GM21529 (cell line): ENCODE measurements around the gene GRB2.
"Not testable (repeated sequence)": the region's sequence is repeated elsewhere in the genome, so short reads cannot be mapped to it uniquely, and the experiment has no call there.

Experiments used
- ATAC-seq: cut with Tn5 transposase; IDR thresholded peaks from one replicate; pipeline ENCODE4 v1.9.1; 2021; ENCODE audit not compliant: unreplicated experiment

GRB2 gene

GRCh38 chr17:75356260-75356937, 49.1 kb downstream of the GRB2 start:
- ATAC-seq: no peak

- ATAC-seq: no peak
These were observed 52.3 kb downstream of the GRB2 start for GRCh38 chr17:75353176-75353575.

GRCh38 chr17:75352079-75352569, 53.4 kb downstream of the GRB2 start:
- no peak for ATAC-seq

- ATAC-seq: no peak
These were observed 54.8 kb downstream of the GRB2 start for GRCh38 chr17:75350706-75351105.

GRCh38 chr17:75350029-75350428, 55.4 kb downstream of the GRB2 start:
- no peak for ATAC-seq

GRCh38 chr17:75349589-75349988, 55.9 kb downstream of the GRB2 start:
- ATAC-seq: no peak

GRCh38 chr17:75348386-75349012, 57.0 kb downstream of the GRB2 start:
- ATAC-seq: no peak

- ATAC-seq: no peak
These were observed 58.6 kb downstream of the GRB2 start for GRCh38 chr17:75346906-75347305.

GRCh38 chr17:75346368-75346767, 59.1 kb downstream of the GRB2 start:
- not testable (repeated sequence) for ATAC-seq

GRCh38 chr17:75345514-75346167, 59.8 kb downstream of the GRB2 start:
- ATAC-seq: peak; percentile 48

GRCh38 chr17:75344666-75345065, 60.8 kb downstream of the GRB2 start:
- no peak for ATAC-seq

- no peak for ATAC-seq
These were observed 62.5 kb downstream of the GRB2 start for GRCh38 chr17:75342996-75343395.

GRCh38 chr17:75341784-75342486, 63.5 kb downstream of the GRB2 start:
- ATAC-seq: no peak

GRCh38 chr17:75340631-75341030, 64.8 kb downstream of the GRB2 start:
- ATAC-seq: no peak

GRCh38 chr17:75339971-75340370, 65.5 kb downstream of the GRB2 start:
- ATAC-seq: no peak

- no peak for ATAC-seq
These were observed 67.1 kb downstream of the GRB2 start for GRCh38 chr17:75338335-75338734.

GRCh38 chr17:75335315-75335714, 70.2 kb downstream of the GRB2 start:
- no peak for ATAC-seq

- ATAC-seq: no peak
These were observed 70.8 kb downstream of the GRB2 start for GRCh38 chr17:75334723-75335122.

GRCh38 chr17:75331671-75332070, 73.8 kb downstream of the GRB2 start:
- ATAC-seq: no peak

- ATAC-seq: no peak
These were observed 77.7 kb downstream of the GRB2 start for GRCh38 chr17:75327757-75328156.

- ATAC-seq: no peak
These were observed 79.1 kb downstream of the GRB2 start for GRCh38 chr17:75326226-75326848.
